HEK293T (cell line): ENCODE data around the gene CCNY.

Experiments used
- CTCF ChIA-PET: fragments of 350-600 bp; formaldehyde crosslinking; extraction: SDS; loops from one replicate; lab custom pipeline; 2021; ENCODE audit warnings: antibody characterized with exemption, inconsistent platforms; lab: Yijun Ruan, JAX
- POLR2A ChIA-PET: fragments of 350-600 bp; formaldehyde crosslinking; extraction: SDS; loops from one replicate; lab custom pipeline; 2020; ENCODE audit warnings: antibody characterized with exemption, inconsistent platforms; lab: Yijun Ruan, JAX
- DNase-seq: peaks from one replicate; pipeline ENCODE4 v3.0.0; 2012; ENCODE audit warnings: mixed read lengths; ENCODE audit errors: extremely low spot score
- ARNT ChIP-seq: fragments of 450-650 bp; IDR thresholded peaks from 2 replicates; pipeline ENCODE4 v1.6.1; 2017; ENCODE audit warnings: mild to moderate bottlenecking
- BHLHE40 ChIP-seq: fragments of 450-650 bp; IDR thresholded peaks from 2 replicates; pipeline ENCODE4 v1.6.1; 2016; ENCODE audit warnings: mild to moderate bottlenecking, moderate library complexity, borderline replicate concordance
- CTBP1 ChIP-seq: fragments of 450-650 bp; IDR thresholded peaks from 2 replicates; pipeline ENCODE4 v1.6.1; 2016; ENCODE audit warnings: borderline replicate concordance
- ELF4 ChIP-seq: fragments of 450-650 bp; IDR thresholded peaks from 2 replicates; pipeline ENCODE4 v1.6.1; 2017; ENCODE audit warnings: antibody characterized with exemption
- FOXA1 ChIP-seq: fragments of 450-650 bp; IDR thresholded peaks from 2 replicates; pipeline ENCODE4 v1.6.1; 2016; ENCODE audit warnings: mild to moderate bottlenecking
- FOXK2 ChIP-seq: fragments of 450-650 bp; IDR thresholded peaks from 2 replicates; pipeline ENCODE4 v1.6.1; 2016; ENCODE audit warnings: mild to moderate bottlenecking
- FOXM1 ChIP-seq: fragments of 450-650 bp; IDR thresholded peaks from 2 replicates; pipeline ENCODE4 v1.6.1; 2017; ENCODE audit warnings: mild to moderate bottlenecking, borderline replicate concordance
- HDGF ChIP-seq: fragments of 450-650 bp; IDR thresholded peaks from 2 replicates; pipeline ENCODE4 v1.6.1; 2017; ENCODE audit warnings: antibody characterized with exemption, borderline replicate concordance
- L3MBTL2 ChIP-seq: fragments of 450-650 bp; conservative IDR thresholded peaks from 2 replicates; pipeline ENCODE4 v1.6.1; 2016; ENCODE audit warnings: mild to moderate bottlenecking
- LEF1 ChIP-seq: fragments of 450-650 bp; IDR thresholded peaks from 2 replicates; pipeline ENCODE4 v1.6.1; 2017; ENCODE audit warnings: mild to moderate bottlenecking, borderline replicate concordance
- NFRKB ChIP-seq: fragments of 450-650 bp; IDR thresholded peaks from 2 replicates; pipeline ENCODE4 v1.6.1; 2016; ENCODE audit warnings: mild to moderate bottlenecking, moderate library complexity
- SP1 ChIP-seq: fragments of 450-650 bp; IDR thresholded peaks from 2 replicates; pipeline ENCODE4 v1.6.1; 2017
- SUZ12 ChIP-seq: fragments of 450-650 bp; IDR thresholded peaks from 2 replicates; pipeline ENCODE4 v1.6.1; 2016; ENCODE audit warnings: mild to moderate bottlenecking
- TARDBP ChIP-seq: fragments of 450-650 bp; IDR thresholded peaks from 2 replicates; pipeline ENCODE4 v1.6.1; 2016
- ZNF384 ChIP-seq: fragments of 450-650 bp; IDR thresholded peaks from 2 replicates; pipeline ENCODE4 v1.6.1; 2016
- TF ChIP-seq, protein P1 (sequence below): fragments of 450-650 bp; IDR thresholded peaks from 2 replicates; pipeline ENCODE4 v1.6.1; 2016

The CCNY gene

DNA sequence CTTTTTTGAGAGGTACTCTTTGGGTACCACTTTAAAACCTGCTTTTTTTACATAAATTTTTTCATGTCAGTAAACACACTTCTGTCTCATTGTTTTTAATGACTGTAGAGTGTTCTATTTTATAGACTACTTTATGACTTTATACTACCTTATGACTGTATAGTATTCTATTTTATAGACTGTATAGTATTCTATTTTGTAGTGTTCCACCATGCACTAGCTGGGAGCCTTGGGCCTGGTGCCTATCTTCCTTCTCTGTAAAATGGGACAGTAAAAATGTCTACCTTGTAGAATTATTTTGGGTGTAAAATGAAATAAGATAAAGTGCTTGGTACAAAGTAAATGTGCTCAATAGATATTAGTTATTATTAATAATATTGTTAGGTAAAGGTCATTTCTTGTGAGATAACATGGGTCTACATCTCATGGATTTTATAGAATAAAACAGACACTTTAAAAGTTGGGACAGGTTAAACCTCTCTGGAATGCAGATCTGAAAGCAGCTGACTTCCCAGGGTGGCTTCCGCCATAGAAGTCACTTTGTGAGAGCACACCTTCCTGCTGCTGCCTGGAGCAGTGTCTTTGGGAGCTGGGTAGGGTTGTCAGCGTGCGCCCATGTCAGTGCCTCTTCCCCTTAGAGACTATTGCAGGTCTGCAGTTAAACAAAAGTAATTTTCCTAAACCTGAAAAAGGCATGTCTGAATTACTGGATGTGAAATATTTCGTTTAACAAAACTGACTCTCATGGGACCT is 31.0 kb downstream of the CCNY start:
- CTCF ChIA-PET = no interaction called here
- POLR2A ChIA-PET = no interaction called here

DNA sequence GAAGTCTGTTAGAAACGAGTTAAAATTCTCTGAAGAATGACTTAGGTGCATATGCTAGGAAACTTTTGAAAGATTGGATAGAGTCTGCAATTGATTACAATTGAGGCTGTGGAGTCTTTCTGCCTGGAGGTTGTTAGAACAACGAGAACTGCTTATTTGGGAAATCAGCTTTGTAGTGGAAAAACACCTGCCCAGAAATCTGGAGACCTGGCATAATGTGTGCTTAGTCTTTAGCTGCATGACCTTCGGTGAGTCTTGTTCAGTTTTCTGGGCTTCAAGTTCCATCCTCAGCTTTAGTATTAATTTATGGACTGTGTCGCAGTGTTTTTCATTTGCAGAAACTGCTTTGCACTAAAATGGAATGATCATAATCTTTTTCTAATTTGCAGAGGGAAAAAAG is 31.7 kb downstream of the CCNY start:
- ChIA-PET CTCF (no interaction called here), POLR2A (no interaction called here)
- no peak for TF ChIP-seq SP1
- no peak for TF ChIP-seq FOXM1
- no peak for TF ChIP-seq SUZ12
- TF ChIP-seq HDGF = no peak
- no peak for TF ChIP-seq NFRKB
- TF ChIP-seq ZNF384 = no peak
- no peak for TF ChIP-seq CTBP1
- TF ChIP-seq ARNT = no peak
- no peak for TF ChIP-seq BHLHE40
- no peak for TF ChIP-seq FOXK2
- no peak for DNase-seq

More for the DNA sequence above, 31.0 kb downstream of the CCNY start:
- TF ChIP-seq SUZ12 (no peak), FOXK2 (no peak), ZNF384 (no peak), NFRKB (no peak), HDGF (no peak), FOXA1 (no peak), LEF1 (no peak), FOXM1 (no peak), ARNT (no peak), L3MBTL2 (no peak), TARDBP (no peak), CTBP1 (no peak), SP1 (no peak), ELF4 (no peak), BHLHE40 (no peak)
- TF ChIP-seq, protein P1, sequence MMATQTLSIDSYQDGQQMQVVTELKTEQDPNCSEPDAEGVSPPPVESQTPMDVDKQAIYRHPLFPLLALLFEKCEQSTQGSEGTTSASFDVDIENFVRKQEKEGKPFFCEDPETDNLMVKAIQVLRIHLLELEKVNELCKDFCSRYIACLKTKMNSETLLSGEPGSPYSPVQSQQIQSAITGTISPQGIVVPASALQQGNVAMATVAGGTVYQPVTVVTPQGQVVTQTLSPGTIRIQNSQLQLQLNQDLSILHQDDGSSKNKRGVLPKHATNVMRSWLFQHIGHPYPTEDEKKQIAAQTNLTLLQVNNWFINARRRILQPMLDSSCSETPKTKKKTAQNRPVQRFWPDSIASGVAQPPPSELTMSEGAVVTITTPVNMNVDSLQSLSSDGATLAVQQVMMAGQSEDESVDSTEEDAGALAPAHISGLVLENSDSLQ = no peak
- no peak for DNase-seq

DNA sequence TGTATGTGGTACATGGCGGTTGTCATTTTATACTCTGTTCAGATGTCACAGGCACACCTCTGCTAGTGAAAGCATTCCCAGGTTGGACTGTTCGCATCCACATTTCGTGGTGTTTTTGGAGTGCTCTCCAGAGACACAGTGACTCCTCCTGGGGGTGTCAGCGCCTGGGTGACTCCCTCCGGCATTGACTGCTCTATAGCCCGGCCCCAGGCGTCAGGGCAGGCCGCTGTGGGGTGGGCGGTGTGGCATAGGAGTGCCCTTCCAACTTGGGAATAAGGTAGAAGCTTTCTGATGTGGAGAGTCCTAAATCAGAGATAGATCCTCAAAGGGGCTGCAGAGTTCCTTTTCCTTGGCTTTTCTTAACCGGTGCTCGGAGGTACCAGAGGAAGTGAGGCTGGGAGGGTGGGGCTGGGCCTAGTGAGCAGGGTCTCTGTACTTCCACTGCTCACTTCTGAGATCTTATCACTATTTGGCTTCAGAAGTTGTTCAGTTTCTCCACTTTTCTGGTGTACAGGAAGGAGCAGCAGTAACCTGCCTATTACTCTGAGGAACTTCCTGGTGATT is 32.3 kb downstream of the CCNY start:
- TF ChIP-seq SP1 (no peak), CTBP1 (no peak), SUZ12 (no peak), FOXM1 (no peak), NFRKB (no peak), FOXA1 (no peak), FOXK2 (no peak), ELF4 (no peak), LEF1 (no peak), TARDBP (no peak), HDGF (no peak), ZNF384 (no peak)
- TF ChIP-seq, protein P1 = no peak
- POLR2A ChIA-PET = no interaction called here
- DNase-seq = no peak
- CTCF ChIA-PET = no interaction called here

DNA sequence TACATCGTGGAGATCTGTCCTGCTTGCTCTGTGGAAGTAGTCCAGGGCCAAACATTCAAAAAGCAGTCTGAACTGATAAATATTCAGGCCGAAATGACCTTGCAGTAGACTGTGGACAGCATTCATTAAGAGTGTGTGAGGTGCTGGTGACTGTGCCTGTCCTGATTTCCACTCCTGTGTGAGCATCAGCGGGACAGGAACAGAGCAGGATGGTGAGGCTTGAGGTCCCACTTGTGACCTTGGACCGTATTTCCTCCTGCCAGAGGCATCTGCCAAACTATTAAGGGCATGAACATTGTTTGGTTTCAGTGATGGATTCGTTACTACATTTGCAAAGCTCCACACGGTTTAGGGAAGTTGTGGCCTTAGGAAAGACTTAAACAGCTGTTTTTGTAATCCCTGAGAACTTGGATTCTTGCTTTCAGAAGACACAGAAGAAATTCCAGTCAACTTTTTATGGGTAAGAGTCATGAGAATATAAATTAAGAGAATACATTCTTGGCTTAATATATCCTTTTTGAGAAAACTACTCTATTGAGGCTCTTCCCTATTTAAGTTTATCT is 32.8 kb downstream of the CCNY start:
- DNase-seq = no peak
- CTCF ChIA-PET = no interaction called here
- POLR2A ChIA-PET = no interaction called here
- TF ChIP-seq L3MBTL2 (no peak), NFRKB (no peak), BHLHE40 (no peak)

DNA sequence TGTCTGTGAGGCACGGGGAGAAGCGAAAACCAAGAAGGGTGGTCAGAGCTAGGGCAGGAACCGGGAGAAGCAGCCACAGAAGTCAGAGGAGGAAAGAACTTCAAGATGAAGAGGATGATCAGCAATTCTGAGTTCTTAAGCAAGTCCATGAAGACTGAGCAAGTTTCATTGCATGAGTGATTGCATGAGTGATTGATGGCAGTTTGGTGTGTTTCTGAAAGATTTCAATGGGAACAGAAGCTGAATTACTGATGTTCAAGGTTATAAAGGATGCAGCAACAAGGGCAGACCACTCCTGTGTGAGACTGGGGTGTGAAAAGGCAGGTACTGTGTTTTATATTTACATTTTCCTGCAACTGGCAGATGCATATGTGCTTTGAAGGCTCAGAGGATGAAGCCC is 35.4 kb downstream of the CCNY start:
- TF ChIP-seq ARNT (no peak), LEF1 (no peak)
- no peak for DNase-seq
- CTCF ChIA-PET = no interaction called here
- POLR2A ChIA-PET = interaction anchor here (1.2 kb wide), 1 partner anchor 10 kb away, joined by 3 read pairs; no protein-coding TSS in a partner anchor

DNA sequence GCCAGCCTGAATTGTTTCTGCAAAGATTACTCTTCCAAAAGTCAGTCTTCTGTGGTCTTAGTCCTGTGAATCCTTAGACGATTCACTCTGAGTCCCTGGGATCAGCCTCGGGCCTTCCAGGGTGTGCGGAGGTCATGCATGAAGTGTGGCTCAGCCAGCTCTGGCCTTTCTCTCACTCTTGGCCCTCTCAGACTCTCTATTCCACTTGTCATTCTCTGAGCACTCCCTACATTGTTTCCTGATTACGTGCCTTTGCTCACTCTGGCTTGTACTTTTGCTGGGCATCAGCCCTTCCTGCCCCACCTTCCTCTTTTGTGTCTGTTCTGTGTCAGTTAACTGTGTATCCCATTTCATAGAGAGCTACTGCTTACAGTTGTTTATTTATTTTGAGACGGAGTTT is 36.0 kb downstream of the CCNY start:
- CTCF ChIA-PET = no interaction called here
- POLR2A ChIA-PET = interaction anchor here (1.2 kb wide), 1 partner anchor 9 kb away, joined by 3 read pairs; no protein-coding TSS in a partner anchor
- no peak for DNase-seq
- TF ChIP-seq, protein P1 = no peak
- TF ChIP-seq L3MBTL2 (no peak), SP1 (no peak), ARNT (no peak)
